SKM-1 (cell line): ENCODE results near the gene MUC13.

Experiments used
- DNase-seq: peaks from one replicate; lab custom pipeline; 2025; ENCODE audit not compliant: unreplicated experiment; lab: John Stamatoyannopoulos, UW

The MUC13 gene

DNA sequence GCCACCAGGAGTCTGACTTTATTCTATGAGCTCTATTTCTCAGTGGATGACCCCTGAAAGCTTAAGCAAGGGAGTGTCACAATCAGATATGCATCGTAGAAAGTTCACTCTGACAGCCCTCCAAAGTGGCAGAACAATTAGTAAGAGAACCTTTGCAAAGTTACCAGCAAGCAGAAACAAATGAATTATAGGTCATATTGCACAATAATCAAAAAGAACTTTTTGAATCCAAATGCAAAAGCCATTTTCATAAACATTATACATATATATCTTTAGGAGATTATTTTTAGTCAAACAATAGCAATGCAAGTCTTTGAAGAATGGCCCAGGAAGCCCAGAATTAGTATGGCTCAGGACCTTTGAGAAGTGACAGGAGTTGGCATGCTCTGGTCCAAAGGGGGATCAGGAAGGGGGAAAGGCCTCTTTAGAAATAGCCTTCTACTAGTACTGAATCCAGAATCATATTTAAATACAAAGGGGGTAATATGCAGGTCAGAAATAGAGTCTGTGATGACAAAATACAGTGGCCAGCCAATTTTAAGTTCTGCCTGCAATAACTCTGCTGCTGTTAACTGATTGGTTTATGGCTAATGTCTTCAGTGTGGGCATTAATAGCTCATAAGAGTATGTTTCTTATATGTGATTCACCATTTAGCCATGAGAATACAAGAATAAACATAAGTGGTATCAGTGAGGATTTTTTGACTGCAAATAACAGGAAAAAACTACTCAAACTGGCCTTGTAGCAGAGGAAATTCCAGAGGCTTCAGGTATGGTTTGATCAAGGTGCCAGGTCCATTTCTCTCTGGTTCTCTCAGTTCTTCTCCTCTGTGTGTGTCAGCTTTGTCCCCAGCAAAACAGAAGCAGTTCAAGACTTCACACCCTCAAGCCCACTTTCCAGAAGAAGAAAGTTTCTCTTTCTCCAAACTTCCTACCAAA lies 30.4 kb downstream of the MUC13 start:
- no peak for DNase-seq

DNA sequence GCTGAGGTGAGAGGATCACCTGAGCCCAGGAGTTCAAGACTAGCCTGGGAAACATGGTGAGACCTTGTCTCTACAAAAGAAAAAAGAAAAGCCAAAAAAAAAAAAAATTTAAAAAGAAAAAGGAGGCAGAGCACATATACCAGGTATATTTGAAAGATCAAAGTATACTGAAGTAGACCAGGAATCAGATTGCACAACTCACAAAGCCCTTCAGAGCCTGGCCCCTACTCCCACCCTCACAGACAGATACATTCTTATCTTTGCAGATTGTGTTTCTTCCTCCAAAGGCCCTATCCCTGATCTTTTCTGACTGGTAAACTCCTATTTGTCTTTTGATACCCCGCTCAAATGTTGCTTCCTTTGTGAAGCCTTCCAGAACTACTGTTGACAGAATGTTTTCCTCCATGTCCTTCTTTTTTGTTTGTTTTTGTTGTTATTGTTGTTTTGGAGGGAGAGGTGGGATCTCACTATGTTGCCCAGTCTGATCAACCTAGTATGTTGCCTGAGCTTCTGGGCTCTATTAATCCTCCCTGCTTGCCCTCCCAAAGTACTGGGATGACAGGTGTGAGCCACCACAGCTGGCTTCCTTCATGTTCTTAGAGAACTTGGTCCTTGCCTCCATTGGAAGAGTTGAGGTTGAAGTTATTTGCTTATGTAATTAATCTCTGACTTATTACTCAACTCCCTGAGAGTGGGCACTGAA lies 37.6 kb downstream of the MUC13 start:
- DNase-seq: no peak

DNA sequence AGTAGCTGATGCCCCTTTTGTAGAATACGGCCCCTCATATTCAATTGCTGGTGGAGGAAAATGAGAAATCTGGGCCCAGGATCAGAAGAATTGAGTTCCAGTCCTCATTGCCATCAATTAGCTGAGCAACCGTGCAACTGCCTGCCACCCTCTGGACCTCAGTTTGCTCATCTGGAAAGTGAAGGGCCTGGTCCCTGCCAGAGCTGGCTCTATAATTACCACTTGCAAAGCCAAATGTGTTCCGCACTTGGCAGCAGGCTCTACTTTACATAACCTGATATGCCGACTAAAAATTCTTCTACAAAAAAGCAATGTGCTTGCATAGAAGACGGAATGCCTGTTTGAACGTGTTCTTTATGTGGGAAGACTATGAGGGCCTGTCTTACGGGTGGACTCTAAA lies 38.8 kb downstream of the MUC13 start:
- no peak for DNase-seq

- DNase-seq: no peak
Measured at GRCh38 chr3:124893526-124893925, 41.0 kb downstream of the MUC13 start.

- DNase-seq: no peak
Measured at GRCh38 chr3:124890573-124891190, 43.9 kb downstream of the MUC13 start.

DNA sequence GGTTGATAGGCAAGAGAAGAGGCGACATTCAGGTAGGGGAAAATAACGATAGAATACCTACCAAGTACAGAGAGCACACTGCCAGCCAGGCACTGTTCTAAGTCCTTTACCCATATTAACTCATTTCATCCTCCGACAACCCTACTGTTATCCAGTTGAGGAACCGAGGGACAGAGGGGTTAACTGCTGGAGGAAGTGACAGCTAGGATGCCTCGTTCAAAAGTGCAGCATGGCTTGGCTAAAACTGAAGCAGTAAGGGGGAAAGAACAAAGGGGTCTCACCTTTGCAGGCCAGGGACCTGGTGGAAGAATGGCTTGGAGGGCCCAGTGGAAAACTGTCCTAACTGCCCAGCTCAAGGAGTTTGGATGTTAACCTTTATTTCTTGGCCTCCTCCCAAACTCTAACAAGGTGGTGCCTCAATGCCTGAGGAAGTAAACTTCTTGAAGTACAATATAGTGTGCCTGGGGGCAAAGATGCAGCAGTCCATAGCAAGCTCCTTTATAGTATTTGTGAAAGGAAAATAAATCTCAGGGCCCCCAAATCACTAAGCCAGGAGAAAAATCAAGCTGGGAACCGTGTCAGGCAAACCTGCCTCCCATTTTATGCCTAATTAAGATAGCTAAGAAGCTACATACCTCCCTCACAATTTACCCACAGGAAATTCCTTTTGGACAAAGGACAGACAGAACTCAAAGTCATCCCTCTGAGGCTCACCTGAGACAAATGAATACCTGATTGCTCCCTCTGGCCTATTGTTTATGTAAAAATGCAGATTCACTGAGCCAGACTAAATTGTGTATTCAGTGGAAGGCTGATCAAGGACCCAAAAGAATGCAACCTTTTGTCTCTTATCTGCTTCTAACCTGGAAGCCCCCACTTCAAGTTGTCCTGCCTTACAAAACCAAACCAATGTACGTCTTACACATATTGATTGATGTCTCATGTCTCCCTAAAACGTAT lies 45.8 kb downstream of the MUC13 start:
- DNase-seq: no peak

DNA sequence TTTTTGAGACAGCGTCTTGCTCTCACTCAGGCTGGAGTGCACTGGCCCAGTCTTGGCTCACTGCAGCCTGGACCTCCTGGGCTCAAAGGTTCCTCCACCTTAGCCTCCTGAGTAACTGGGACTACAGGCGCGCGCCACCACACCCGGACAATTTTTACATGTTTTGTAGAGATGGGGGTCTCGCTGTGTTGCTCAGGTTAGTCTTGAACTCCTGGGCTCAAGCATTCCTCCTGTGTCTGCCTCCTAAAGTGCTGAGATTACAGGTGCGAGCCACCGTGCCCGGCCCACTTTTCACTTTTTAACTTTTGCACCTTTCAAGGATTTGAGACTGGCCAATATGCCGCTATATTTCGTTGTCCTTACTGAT lies 46.6 kb downstream of the MUC13 start:
- no peak for DNase-seq

- DNase-seq: no peak
Measured at GRCh38 chr3:124887177-124887931, 47.2 kb downstream of the MUC13 start, which contains the start of gene ITGB5. ITGB5 (minus strand) TSS chr3:124887365; CDS start chr3:124887000, 365 bp downstream.

DNA sequence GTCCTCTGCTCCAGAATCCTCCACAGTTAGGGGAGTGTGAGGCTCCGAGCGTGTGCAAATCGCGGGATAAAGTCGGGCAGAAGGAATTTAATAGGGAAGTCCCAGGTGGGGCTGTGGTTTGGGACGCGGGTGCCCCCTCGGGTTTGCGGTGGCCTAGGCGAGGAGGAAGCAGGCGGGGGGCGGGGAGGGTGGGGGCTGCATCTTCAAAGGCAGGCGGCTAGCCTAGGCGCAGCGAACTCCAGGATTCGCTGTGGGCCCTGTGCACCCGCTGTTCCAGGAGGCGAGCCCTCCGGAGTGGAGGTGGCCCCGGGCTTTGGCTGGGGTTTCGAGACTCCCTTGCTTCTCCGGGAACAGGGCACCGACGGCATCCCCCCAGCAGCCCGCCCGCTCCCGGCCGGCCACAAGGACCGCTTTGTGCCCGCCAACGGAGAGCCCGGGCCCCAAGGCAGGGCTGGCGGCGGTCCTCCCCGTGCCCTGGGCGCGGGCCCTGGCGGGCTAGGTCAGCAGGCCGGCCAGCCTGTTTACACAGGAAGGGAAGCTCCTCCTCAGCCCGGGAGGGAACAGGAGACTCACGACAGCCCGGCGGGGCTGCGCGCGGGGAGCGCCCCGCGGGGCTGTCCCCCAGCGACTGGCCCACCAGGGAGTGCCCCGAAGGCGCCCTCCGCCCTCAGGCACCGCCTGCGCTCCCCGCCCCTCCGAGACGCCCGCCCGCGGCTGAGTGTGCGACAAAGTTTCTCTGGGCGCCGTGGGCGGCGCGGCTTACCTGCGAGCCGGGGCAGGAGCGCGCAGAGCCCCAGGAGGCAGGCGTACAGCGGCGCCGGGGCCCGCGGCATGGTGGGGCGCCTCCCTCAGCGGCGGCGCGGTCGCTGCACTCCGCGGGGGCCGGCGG lies 48.1 kb downstream of the MUC13 start:
- no peak for DNase-seq

DNA sequence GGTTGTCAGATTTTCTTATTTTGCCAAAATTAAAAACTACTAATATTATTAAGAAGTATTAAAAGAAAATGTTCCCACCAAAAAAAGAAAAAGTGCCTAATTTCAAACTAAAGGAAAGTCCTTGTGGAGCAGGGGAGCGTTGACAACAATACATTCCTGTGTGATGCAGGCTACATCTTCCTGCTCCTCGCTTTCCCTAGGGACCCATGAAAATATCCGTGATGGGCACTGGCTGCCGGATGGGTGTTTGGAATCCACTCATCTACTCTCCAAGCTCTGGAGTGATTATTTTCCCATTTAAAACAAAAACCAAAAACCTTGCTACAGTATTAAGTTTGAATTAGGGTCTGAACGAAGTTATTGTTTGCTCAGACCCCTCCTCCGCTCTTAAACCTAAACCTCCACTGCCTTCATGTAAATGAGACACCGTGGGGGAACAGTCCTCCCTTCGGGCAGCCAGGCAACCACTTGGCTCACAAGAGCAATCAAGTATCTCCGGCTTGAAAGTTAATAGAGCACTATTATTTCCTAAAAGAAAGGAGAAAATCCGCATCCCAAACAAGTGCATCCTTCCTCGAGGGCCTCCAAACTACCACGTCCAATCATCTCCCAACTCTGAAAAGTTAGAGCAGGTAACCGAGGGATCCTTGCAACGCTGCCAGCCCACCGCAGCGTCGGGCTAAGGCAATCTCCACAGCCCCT lies 48.9 kb downstream of the MUC13 start:
- DNase-seq: no peak

DNA sequence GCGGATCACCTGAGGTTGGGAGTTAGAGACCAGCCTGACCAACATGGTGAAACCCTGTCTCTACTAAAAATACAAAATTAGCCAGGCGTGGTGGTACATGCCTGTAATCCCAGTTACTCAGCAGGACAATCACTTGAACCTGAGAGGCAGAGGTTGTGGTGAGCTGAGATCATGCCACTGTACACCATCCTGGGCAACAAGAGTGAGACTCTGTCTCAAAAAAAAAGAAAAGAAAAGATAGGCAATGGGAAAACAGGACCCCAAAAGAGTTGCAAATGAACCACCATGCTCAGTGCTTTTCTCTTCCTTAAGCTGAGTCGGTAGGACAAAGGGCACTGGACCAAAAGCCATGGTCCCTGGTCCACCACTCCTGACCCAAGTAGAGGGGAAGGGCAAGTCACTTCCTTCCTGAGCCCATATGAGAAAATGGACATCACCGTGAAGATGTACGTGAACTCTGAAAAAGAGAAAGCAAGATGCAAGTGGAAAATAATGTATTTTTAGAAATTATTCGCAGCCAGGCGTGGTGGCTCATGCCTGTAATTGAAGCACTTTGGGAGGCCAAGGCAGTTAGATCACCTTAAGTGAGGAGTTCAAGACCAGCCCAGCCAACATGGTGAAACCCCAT lies 50.0 kb downstream of the MUC13 start:
- no peak for DNase-seq

GRCh38 chr3:124883766-124884473 lies 50.6 kb downstream of the MUC13 start:
- DNase-seq: no peak

GRCh38 chr3:124882816-124883747 lies 51.5 kb downstream of the MUC13 start:
- no peak for DNase-seq

- no peak for DNase-seq
Measured at GRCh38 chr3:124881976-124882697, 52.4 kb downstream of the MUC13 start.

- DNase-seq: no peak
Measured at GRCh38 chr3:124879337-124879680, 55.2 kb downstream of the MUC13 start.
